Measurements from ENCODE around the gene SOCS3.

SOCS3 gene

DNA sequence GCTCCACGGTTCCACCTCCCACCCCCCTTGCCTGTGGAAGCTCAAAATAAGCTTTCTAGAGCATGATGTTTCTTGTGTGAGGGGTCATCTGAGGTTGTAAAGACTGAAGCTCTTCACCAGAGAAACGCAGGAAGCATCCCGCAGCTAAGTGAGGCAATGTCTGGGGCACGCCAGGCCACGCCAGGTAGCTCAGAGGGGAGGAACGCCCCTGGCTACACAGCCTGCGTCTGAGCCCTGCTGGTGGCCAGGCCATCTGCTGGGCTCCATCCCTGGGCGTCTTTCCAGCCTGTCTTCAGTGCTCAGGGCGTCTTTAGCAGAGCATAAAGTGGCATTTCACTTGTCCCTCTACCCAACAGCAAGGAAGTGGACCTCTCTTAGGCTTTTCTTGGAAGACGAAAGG lies 15.2 kb downstream of the SOCS3 start:
- no peak overlapping the region for H3K4me3 ChIP-seq (ENCODE audit: low read depth, low read length)
- TF ChIP-seq, protein P1, sequence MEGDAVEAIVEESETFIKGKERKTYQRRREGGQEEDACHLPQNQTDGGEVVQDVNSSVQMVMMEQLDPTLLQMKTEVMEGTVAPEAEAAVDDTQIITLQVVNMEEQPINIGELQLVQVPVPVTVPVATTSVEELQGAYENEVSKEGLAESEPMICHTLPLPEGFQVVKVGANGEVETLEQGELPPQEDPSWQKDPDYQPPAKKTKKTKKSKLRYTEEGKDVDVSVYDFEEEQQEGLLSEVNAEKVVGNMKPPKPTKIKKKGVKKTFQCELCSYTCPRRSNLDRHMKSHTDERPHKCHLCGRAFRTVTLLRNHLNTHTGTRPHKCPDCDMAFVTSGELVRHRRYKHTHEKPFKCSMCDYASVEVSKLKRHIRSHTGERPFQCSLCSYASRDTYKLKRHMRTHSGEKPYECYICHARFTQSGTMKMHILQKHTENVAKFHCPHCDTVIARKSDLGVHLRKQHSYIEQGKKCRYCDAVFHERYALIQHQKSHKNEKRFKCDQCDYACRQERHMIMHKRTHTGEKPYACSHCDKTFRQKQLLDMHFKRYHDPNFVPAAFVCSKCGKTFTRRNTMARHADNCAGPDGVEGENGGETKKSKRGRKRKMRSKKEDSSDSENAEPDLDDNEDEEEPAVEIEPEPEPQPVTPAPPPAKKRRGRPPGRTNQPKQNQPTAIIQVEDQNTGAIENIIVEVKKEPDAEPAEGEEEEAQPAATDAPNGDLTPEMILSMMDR (IDR thresholded peaks at IDR 0.05; ENCODE audit: low read depth, low read length): no peak
- TF ChIP-seq MAX (IDR thresholded peaks at IDR 0.05; ENCODE audit: low read depth, low read length) (no peak), MYC (IDR thresholded peaks at IDR 0.05; ENCODE audit: low read depth, low read length) (no peak), POLR2A (IDR thresholded peaks at IDR 0.05; ENCODE audit: extremely low read depth, insufficient read length) (no peak)
- DNase-seq (ENCODE audit: low read depth): no peak

- no peak overlapping the region for H3K4me3 ChIP-seq (ENCODE audit: low read depth, low read length)
- TF ChIP-seq MYC (IDR thresholded peaks at IDR 0.05; ENCODE audit: low read depth, low read length) (peak; percentile 58), MAX (IDR thresholded peaks at IDR 0.05; ENCODE audit: low read depth, low read length) (peak; percentile 41)
- TF ChIP-seq, protein P1 (IDR thresholded peaks at IDR 0.05; ENCODE audit: low read depth, low read length): no peak
- DNase-seq (ENCODE audit: low read depth): peak; percentile 57
These were observed 16.2 kb downstream of the SOCS3 start for GRCh38 chr17:78343543-78344201.

DNA sequence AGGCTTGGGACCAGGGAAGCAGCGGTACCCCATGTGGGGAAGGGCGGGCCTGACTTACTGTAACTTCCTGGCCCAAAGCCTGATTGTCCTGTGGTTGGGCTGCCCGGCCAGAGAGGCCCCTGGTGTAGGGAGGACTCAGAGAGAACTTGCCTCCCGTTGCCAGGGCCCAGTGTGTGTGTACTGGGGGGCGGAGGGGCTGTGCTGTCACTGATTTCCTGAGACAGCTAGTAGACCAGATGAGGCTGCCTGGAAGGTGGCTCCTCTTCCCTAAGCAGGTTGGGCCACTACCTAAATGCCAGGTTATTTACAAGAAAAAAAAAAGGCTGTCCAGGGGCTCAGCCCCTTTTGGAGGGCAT lies 16.7 kb downstream of the SOCS3 start:
- TF ChIP-seq, protein P1 (IDR thresholded peaks at IDR 0.05; ENCODE audit: low read depth, low read length): no peak
- TF ChIP-seq MYC (IDR thresholded peaks at IDR 0.05; ENCODE audit: low read depth, low read length) (no peak), MAX (IDR thresholded peaks at IDR 0.05; ENCODE audit: low read depth, low read length) (no peak), POLR2A (IDR thresholded peaks at IDR 0.05; ENCODE audit: extremely low read depth, insufficient read length) (no peak)
- H3K4me3 ChIP-seq (ENCODE audit: low read depth, low read length): peak overlapping the region; percentile 16
- DNase-seq (ENCODE audit: low read depth): peak; percentile 89

DNA sequence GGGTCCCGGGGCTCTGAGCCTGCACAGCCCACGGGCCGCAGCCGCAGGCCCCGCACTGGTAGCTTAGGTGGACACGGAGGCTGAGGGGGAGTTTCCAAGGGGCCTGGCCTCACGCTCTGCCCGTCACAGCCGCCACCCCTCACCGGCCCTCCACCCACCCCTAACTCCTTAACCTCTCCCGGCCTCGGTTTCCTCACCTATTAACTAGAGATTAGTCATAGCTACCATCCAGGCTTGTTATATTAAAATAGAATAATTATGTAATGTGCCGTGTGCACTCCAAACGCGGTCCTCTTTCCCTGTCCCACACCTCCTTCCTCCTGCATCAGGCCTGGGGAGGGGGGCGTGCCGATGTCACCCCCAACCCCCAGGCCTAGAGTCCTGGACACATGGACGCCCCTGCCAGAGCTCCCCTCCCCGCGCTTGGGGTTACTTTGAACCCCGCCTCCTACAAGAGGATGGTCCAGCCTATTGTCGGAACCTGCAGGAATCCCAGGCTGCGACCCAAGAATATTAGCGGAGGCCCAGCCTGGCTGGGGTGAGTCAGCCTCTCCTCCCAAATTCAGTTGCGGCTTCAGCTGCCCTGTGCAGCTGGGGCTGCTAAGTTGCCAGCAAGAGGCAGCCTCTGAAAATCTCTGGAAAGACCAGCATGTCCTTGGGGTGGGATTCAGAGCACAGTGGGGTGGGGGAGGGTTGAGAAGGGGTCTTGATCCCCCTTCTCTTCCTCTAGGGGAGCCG lies 17.3 kb downstream of the SOCS3 start:
- TF ChIP-seq POLR2A (IDR thresholded peaks at IDR 0.05; ENCODE audit: extremely low read depth, insufficient read length) (no peak), MYC (IDR thresholded peaks at IDR 0.05; ENCODE audit: low read depth, low read length) (no peak), MAX (IDR thresholded peaks at IDR 0.05; ENCODE audit: low read depth, low read length) (no peak; the same call in 1 of the 2 replicates)
- TF ChIP-seq, protein P1 (IDR thresholded peaks at IDR 0.05; ENCODE audit: low read depth, low read length): no peak
- H3K4me3 ChIP-seq (ENCODE audit: low read depth, low read length): peak overlapping the region; percentile 16
- DNase-seq (ENCODE audit: low read depth): peak; percentile 87

- H3K4me3 ChIP-seq (ENCODE audit: low read depth, low read length): no peak overlapping the region
- DNase-seq (ENCODE audit: low read depth): no peak
- TF ChIP-seq MYC (IDR thresholded peaks at IDR 0.05; ENCODE audit: low read depth, low read length) (no peak), MAX (IDR thresholded peaks at IDR 0.05; ENCODE audit: low read depth, low read length) (no peak), POLR2A (IDR thresholded peaks at IDR 0.05; ENCODE audit: extremely low read depth, insufficient read length) (no peak)
- TF ChIP-seq, protein P1 (IDR thresholded peaks at IDR 0.05; ENCODE audit: low read depth, low read length): no peak
These were observed 18.1 kb downstream of the SOCS3 start for GRCh38 chr17:78341559-78342448.

Data from NB4 (cell line).